Activated CD4-positive, CD25-positive, alpha-beta regulatory T cell treated with anti-CD3 and anti-CD28 coated beads, Interleukin-2, amount 50 U/mL, for 24 hours (primary cell): ENCODE data around the gene RBMS1.
A peak's percentile ranks its signal among the peaks of the same experiment; 100 is the strongest.

Source experiments
- ATAC-seq, 2 donors: fragments of 150-1000 bp; cut with Tn5 transposase; one replicate each; pipeline ENCODE4 v1.10.0; 2021; ENCODE audit warnings: mild to moderate bottlenecking in 1 of 2, moderate library complexity in 1 of 2

RBMS1 gene

DNA sequence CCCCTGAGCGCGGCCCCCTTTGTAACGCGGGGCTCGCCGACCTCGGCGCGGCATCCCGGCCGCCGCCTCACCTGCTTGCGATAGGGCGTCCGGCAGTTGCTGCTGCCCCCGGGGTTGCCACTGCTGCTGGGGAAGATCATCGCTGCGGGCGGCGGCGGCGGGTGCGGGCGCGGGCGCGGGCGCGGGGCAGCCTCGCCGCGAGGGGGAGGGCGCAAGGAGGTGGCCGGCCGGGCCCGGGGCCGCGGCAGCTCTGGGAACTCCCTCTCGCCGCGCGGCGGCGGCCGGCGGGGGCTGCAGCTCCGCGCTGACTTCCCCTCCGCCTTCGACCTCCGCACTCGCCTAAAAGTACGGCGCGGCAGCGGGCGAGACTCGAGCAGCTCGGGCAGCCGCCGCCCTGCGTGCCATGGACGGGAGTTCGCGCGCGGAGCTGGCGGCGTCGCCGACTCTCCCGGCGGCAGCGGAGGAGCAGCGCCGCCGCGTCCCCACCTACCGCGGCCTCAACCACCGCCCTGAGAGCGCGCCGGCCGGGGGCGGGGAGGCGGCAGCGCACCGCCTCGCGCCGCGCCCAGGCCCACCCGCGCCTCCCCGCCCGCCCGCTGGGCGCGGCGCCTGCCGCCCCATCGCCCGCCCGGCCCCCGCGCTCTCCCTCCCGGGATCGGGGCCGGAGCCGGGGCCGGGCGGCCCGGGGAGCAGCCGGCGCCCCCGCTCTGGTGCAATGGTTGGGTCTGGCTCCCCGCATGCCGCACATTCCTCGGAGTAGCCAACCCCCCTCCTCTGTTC, 86.0 kb downstream of the RBMS1 start:
- peak; percentile 58 to 62 for ATAC-seq

DNA sequence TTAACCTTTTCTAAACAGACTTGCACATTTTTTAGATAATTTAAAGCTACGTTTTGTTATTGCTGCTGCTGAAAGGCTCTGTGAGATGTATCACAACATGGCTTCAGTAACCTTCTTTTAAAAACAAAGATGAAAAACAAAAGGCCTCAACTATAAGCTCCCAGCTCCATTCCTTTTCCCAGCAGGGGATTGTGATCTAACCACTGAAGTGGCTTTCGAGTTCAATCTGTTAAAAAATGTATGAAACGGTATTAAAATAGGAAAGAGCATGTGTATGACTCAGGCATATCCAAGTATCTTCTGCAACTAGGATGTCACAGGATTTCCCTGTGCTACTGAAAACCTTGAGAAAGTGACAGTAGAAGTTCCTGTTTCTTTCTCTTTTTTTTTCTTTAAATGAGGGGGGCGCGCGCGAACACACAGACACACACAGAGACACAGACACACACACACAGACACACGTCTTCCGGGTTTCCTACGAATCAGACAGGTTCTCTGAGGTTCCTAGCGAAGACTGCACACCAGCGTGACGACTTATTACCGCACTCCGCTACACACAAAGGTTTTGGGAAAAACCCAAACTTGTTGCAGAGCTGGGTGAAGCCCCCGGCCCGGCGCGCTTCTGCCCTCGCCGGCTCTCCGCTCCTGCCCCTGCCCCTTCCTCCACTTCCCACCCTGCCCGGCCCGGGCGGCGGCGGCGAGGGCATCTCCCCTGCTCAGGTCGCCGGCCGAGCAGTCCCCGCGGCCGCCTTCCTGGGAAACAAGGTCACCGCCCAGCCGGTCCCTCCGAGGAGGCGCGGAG, 86.8 kb downstream of the RBMS1 start:
- ATAC-seq: peak; percentile 74 to 77

DNA sequence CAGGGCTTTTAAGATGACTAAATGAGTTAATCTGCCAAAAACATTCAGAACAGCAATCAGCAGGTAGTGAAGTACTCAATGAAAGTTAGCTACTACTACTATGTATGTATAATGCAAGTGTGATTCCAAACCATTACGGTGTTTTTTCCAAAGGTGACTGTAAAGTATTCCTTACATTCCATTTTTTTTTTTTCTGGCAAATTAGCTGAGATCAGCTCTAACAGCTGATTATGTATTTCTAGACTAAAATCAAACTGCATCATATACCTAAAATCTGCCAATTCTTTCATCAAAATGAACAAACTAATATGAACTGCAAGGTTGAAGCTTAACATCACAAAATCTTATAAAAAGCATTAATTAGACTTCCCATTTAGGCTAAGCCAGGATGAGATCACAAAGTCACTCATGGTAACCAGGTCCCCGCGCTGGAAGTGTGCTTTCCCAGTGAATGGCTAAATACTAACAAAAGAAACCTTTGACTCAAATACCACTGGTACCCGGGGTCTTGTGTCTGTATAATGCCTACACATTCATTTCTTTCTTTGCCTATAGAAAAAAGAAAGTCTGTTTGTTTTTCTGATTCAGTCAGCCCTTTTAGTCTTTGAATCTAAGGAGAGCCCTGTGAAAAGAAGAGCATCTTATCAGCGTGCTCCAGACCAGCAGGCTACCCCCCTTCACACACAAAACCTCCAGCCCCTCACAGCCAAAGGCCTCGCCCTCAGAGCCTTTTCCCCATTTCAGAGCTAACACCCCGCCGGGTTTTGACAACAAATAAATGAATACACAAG, 88.3 kb downstream of the RBMS1 start:
- ATAC-seq: no peak

DNA sequence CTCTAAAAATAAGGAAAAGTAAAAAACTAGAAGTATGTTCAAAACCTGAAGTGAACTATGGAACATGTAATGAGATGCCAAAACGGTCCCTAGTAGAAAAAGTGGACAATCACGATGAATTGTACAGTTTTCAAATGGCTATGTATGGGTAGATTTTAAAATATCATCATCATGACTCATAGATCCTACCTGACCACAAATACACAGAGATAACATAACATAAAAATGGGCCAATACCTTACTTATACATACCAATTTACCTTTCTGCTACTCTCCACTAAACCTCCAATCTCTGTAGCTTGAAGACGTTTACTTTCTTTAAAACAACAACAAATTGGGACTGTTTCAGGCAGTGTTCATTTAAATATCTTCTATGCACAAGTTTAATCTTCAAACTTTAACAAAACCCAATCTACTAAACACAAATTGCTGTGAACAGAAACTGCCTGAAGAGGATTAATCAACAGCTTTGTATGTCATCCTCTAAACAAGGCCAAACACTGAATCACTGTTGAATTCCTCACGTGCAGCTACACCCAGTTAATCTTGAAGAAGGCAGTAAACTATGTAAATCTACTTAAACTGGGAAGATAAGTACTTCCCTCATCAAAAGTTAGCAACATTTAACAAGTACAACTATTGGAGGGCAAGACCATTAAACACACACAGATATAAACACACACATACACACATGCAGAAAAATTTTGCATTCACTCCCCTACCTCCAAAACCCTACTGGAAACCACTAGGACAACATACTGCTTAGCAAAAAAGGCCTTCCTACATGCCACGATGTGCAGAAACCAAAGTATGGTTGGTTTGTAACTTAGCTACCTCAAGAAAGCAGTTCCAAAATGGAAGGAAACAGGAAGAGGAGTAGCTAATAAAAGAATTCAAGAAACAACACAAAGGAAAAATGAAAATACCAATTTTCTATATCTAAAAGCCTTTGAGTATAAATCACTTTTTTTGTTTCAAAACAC, 90.3 kb downstream of the RBMS1 start:
- no peak for ATAC-seq

DNA sequence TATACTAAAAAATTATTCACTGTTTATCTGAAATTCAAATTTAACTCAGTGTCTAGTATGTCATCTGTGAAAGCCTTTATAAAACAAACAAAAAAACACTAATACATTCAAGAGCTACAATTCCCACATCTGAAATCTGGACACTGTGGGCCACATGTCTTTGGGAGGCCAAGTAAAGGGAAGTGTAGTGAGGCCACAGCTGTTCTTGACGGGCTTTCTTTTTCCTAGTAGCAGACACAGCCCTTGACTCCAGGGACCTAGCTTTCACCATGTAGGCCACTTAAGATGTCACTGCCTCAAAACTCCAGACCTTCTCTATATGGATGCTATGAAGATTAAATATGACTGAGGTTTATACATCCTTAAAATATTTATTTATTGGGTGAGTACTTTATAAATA, 91.1 kb downstream of the RBMS1 start:
- ATAC-seq: no peak

DNA sequence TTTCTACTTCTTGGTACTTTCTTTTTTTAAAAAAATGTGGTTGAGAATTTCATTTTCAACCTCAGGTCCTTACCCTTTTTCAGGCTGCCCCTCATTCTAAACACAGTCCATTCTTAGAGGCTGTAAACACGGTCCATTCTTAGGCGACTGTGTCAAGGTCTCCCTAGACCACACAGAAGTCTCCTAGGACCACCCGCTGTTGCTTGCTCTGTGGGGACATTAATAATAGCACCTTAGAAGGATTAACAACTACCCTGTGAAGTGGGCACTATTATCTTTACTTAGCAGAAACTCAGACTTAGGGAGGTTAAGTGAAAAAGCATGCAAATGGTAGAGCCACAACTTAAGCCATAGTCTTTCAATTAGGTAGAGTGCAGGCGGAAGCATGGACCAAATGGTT, 91.7 kb downstream of the RBMS1 start:
- no peak for ATAC-seq

DNA sequence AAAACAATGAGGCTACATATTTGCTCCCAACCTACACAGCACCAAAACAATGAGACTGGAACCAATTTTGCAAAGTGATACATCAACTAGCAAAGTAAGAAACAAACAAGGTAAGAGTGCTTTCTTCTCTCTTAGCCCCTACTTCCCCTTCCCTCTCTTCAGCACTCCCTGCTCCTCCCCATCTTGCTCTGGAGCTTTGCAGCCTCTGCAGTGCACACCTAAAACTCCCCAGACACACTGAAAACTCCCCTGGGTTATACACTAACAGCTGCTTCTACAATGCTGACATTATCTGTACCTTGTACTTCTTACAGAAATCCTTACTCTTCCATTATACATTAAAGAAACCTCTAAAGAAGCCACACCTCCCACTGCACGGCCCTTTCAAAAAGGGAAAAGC, 93.7 kb downstream of the RBMS1 start:
- ATAC-seq: no peak

DNA sequence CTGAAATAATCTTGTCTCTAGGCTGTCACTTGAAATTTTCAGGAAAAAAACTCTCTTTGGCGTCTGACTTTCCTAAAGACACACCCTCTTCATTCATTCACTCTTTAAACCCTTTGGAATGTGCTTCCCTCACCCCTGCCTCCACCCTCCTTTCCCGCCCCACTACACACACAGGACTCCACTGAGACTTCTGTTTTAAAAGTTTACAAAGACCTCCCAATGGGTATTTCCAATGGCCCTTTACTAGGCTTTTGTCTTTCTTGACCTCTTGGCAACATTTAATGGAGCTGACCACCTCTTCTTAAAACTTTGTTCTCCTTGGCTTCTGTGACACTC, 96.1 kb downstream of the RBMS1 start:
- ATAC-seq: no peak

DNA sequence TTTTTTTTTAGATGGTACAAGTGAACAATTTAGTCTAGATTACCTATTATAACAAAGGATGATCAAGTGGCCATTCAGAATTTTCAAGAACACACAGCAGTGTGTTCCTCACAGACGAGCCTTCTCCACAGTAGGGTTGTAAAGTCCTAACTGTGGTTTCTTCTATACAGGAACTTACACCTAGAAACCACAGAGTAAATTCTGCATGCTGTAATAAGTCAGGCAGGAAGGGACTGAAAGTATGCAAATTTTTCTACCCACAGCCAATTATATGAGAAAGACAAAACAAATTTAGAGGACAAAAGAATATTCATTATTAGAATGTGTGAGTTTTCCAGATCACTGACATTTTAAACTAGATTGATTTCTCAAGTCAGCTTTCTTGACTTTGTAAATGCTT, 99.5 kb downstream of the RBMS1 start:
- ATAC-seq: peak; percentile 91 to 99

DNA sequence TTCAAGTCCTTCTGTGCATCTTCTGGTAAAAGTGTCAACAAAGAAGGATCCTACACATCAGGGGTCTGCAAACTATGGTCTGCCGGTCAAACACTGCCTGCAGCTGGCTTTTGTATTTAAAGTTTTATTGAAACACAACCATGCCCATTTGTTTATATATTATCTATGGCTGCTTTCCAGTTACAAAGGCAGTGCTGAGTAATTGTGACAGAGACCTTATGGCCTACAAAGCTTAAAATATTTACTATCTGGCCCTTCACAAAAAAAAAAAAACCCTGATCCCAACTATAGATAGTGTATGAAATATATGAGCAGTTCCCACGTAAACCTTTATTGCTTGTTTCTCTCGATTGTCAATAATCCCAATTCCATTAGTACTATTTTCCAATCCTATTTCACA, 101.4 kb downstream of the RBMS1 start:
- no peak for ATAC-seq

DNA sequence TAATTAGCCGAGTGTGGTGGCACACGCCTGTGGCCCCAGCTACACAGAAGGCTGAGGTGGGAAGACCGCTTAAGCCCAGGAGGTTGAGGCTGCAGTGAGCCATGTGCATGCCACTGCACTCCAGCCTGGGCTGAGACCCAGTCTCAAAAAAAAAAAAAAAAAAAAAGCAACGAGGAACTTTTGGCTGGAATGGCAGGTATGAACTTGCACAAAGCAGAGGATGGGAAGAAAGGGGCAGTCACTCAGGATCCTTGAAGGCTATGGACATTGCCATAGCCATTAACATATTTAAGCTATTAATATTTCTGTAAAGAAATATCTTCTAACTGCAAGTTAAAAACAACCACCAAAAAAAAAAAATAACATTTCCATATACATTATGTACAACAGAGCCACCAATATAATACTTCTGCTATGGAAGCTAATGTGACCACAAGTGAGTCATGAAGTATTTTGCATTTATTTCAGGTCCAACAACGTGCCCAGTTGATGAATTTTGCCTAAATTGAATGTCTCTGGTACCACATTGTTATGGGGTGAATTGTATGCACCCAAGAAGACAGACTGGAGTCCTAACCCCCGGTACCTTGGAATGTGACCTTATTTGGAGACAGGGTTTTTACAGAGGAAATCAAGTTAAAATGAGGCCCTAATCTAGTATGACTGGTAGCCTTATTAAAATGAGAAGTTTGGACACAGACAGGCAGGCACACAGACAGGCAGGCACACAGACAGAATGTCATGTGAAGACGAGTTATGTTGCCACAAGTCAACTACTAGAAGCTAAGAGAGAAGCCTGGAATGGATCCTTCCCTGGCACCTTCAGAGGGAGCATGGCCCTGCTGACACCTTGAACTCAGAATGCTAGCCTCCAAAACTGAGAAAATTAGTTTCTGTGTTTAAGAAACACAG, 102.8 kb downstream of the RBMS1 start:
- no peak for ATAC-seq

DNA sequence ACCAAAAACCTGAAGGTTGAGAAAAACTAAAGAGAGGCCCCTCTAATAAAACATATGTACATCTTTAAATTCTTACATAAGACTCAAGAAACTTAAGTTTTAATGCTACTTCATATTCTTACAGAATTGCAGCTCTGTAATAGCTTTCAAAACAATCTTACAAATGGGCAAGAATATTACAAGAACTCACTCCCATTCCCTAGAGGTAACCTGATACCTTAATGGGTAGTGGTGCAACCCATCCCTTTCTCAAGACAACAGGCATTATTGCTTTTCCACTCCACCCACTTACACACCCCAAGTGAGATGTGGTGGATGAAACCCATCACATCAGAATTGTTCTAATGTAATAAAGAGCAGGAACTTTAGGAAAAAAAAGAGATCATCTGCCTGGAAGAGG, 103.7 kb downstream of the RBMS1 start:
- no peak for ATAC-seq

DNA sequence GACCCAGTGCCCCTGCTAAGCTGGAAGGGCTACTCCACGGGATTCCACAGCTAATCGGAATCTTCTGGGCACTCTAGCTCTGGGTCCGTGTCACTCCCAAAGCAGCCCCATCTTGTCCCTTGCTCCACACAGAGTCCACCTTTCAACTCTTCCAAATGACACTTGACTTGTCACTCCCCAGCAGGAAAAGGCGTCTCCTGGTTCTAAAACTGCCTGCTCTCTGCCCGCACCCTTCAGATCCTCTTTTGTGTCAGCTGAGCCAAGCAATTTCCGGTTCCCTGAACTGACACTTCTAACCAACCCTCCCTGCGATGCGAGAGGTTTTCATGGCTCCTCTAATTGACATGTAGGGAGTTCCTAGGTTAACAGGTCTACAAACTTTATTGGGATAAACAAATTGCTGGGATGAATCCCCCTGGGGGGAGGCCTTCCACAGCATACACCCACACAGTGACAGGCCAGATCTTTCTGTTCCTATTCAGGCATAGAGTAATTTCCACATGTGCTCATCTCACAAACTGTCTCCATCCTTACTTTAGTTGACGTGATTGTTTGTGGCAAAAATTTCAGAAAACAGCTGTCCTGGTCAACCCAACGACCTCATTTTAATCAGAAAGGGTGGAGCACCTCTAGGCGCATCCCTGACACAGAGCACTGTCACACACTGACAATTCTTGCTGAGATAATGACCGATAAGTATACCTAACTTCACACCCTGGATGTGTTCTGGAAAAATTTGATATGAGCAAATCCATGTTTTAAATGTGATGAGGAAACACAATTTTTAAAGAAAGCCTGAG, 104.9 kb downstream of the RBMS1 start:
- peak; percentile 51 to 56 for ATAC-seq

DNA sequence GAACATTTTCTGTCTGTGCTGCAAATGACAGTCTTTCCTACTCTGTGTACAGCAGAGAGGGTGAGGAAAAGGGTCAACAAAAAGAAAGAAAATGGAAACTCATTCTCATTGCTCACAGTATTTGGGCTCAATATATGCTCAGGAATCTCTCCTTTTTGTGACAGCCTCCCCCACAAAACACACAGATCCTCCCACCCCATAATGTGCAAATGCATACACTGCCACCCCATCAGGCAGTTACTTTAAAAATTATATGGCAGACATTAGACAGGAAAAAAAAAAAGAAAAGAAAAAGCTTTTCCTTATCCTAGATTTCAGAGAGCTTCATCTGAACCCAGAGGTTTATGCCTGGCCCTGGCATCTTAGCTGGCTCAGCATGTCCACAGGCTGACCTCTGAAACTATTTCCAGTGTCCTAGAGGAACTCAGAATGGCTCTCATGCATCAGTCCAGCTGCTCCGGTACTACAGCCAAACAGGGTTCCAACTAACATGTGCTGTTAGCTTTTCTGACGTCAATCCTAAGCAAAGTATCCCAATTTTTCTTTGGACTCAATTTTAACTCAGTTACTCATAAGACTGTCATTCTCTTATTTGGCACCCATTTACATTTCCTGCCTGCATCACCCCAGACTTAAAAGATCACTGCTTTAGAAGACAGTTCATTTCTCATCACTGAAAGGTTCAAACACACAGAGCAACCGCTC, 105.9 kb downstream of the RBMS1 start:
- no peak for ATAC-seq

DNA sequence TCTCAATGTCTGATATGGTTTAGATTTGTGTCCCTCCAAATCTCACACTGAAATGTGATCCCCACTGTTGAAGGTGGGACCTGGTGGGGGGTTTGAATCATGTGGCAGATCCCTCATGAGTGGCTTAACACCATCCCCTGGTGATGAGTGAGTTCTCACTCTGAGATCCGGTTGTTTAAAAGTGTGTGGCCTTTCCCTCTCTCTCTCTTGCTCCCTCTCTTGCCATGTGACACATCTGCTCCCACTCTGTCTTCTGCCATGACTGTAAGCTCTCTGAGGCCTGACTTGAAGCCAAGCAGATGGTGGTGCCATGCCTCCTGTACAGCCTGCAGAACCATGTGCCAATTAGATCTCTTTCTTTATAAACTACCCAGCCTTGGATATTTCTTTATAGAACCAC, 108.8 kb downstream of the RBMS1 start:
- ATAC-seq: no peak

DNA sequence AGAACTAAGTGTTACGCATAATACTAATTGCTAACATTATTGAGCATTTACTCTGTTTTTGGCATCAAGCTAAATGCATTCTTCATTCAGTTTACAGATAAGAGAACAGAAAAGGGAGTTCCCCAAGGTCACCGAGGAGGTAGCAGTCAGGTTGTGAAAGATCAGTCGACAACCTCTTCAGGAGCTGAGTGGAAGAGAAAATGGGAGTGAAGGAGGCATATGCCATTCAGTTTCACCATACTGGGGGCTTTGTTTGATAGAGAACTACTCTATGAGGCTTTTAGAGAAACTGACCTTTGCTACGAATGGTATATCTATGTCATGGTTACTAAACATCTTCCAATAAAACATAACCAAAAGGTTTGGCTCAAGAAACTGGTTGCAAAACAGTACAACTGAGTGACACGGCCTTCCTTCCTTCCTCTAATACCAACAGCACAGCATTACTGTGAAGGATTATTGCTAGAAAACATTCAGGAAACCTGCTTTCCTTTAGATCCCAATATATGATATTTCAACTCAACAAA, 112.1 kb downstream of the RBMS1 start:
- ATAC-seq: no peak

DNA sequence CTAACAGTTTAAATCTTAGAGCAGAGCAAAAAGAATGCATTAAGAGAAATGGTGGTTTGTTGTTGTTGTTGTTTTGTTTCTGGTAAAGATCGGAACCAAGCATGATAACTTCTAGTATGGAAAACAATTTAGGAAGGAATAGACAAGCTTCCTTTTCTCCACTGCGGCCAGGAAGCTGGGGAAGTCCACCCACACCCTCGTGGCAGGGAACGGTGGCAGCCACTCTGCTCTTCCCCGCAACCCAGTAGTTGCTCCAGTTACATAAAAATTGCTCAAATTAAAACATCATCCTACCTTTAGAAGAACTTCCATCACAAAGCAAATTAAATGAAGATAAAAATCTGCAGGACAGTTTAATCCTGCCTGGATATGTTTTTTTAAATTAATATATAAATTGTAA, 113.0 kb downstream of the RBMS1 start:
- no peak for ATAC-seq

DNA sequence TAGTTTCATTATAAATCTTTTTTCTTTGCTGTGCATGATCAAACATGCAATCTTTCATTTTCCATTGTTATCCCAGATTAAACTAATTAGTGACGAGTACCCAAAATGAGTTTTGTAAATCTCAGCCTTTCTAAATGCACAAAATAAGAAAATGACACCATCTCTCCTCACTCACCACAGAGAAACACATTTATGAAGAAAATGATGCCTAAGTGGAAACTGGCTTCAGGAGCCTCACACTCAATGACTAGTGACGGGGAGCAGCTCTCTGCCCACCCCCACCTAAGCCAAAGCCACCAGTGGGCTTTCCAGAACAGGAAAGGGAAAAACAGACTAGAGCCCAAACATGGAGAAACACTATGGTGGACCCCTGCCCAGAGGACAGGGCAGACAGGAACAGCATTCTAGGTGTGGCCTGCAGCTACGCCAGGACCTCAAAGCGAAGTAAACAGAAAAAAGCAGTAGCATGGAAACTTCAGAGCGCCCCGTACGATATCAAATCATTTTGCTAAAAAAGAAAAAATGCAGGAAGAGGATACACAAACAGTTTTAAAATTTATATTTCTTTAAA, 113.5 kb downstream of the RBMS1 start:
- no peak for ATAC-seq

DNA sequence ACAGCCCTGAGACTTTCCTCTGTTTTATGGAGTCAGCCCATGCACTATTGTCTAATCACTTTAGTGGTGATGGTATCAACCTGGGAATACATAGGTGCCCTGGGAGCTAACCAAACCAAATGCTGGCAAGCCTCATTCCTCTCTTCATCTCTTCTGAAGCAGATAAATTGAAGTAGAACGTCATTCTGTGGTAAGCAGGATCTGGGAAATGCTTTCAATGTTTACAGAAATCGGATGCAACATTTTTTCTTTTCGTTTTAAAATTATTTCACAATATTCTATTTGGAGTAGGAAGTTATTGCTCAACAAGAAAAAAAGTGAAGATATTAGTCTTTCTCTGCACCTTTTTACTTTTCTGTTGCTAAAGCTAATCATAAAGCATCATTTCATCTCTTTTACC, 114.2 kb downstream of the RBMS1 start:
- no peak for ATAC-seq
